Measurements from ENCODE around the gene RAPGEF4.

Gene RAPGEF4

GRCh38 chr2:172860336-172860707 is 124.7 kb downstream of the RAPGEF4 start:
- no peak for DNase-seq (ENCODE audit: low read depth in 2 of 2)

- no peak for DNase-seq (ENCODE audit: low read depth in 2 of 2)
Observed at GRCh38 chr2:172861098-172861497, 125.5 kb downstream of the RAPGEF4 start.

GRCh38 chr2:172861656-172862476 is 126.2 kb downstream of the RAPGEF4 start:
- DNase-seq (ENCODE audit: low read depth in 2 of 2), result no peak

DNA sequence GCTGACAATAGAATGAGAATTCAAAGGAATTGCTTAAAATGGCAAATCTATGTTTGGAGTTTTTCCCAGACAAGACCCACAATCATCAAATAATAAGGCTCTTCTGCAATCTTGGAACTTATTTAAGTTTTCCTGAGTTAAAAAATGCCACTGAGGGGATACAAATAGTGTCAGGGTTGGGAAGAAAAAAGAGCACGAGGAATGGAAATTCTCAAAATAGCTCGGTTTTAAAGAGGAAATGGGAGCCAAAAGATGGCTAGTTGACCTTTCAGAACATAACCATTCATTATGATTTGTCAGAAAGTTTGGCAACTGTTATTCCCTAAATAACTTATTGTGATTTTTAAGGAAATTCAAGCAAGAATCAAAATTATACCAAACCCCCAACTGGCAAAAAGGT is 127.7 kb downstream of the RAPGEF4 start:
- no peak for DNase-seq (ENCODE audit: low read depth in 2 of 2)

- peak in 1 of 2 donors; percentile 24 for DNase-seq (ENCODE audit: low read depth in 2 of 2)
Observed at GRCh38 chr2:172864182-172864581, 128.5 kb downstream of the RAPGEF4 start.

DNA sequence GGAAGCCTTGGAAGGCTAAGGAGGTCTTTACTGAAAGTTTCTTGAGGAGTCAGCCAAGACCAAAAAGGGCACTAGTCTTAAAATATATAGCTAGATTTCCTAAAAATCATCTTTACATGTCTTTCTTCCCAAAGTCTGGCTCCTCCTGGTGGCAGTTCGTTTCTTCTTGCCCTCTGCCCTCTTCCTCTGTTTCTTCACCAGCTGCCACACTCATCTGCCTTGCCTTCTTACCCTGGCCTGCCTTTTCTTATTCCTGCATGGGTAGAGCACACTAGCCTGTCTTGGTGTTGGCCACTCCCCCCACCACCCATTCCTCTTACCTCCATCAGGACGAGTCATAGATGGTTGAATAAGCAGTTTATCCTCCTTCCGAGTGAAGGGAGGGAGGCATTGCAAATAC is 129.8 kb downstream of the RAPGEF4 start:
- DNase-seq (ENCODE audit: low read depth in 2 of 2), result no peak

- no peak for DNase-seq (ENCODE audit: low read depth in 2 of 2)
Observed at GRCh38 chr2:172869861-172870260, 134.2 kb downstream of the RAPGEF4 start.

DNA sequence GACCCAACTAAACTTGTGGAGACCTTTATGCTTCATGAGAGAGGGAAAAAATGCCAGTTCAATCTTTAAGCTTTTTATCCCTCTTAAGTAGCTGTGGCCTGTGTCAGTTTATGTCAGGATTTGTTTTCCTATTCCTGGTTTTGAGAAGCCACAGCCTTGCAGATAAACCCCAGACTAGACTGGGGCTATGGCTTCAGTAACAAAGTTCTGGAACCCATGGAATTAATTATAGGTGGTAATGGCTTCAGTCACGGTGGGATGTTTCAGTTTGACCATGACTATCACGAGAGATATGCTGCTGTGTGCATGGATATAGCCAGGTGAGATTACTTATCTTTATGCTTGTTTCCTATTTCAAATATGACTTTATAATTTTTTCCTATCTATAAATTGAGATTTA is 134.8 kb downstream of the RAPGEF4 start:
- no peak for DNase-seq (ENCODE audit: low read depth in 2 of 2)

DNA sequence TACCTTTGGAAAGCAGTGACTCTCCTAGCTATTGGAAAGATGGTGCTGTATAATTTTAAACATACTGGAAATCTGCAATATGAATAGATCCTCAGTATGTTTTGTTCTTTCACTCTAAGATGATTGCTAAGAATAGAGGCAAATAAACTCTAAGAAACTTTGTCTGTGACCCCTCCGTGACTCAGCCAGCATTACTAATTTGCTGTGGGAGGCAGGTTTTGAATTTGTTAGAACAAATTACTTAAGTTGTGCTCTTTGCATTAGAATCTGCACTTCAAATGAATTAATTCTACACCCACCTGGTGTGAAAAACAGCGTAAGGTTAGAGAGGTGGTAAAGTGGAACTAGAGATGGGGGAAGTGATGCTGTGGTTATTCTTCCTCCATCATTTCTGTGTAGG is 142.2 kb downstream of the RAPGEF4 start:
- DNase-seq (ENCODE audit: low read depth in 2 of 2), result no peak

DNA sequence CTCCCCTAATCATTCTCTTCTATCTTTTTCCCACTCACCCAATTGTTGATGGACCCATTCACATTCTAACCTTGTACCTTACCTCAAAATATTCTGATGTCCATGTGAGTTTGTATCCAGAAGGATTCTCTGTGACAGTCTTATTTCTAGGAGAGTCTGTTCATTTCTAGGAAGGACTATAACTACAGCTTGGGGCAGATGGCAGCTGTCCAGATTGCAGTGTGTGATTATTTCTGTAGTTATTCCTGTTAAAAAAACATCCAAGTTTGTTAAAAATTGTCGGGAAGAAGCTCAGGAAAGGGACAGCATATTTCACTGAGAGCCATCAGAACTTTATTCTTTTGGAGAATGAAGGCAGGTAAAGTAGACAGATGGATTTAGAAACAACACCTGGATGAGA is 142.6 kb downstream of the RAPGEF4 start:
- DNase-seq (ENCODE audit: low read depth in 2 of 2), result no peak

DNA sequence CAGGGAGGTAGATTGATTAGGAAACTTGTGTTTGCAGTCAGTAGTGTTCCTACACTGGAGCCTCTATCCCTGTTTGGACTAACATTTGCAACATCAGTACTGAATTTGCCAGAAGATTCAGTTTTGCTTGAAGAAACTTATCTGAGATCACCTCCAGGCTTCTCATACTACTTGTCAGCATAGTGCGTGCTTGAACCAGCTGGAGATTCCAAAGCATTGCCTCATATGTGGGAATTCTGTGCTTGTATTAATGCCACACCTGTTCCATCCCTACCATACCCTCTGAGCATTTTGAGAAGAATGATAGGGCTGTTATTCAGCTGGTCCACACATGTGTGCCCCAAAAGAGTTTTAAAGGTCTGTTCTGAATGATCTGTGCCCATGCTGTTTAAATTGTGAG is 148.7 kb downstream of the RAPGEF4 start:
- DNase-seq (ENCODE audit: low read depth in 2 of 2), result no peak

DNA sequence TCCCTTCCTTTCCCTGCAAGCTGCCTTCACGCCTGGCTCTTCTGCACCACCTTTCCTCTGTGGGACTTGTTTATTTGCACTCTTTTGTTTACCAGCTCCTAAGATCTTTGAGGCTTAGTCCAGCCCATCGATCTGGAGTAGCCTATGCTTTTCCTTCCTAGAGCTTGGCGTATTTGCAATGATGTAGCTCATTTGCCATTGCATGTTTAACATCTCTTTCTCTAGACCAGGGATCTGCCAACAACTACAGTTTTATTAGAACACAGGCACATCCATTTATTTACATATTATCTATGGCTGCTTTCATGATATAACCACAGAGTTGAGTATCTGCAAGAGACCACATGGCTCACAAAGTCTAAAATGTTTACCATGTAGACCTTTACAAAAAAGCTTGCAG is 150.4 kb downstream of the RAPGEF4 start:
- DNase-seq (ENCODE audit: low read depth in 2 of 2), result no peak

DNA sequence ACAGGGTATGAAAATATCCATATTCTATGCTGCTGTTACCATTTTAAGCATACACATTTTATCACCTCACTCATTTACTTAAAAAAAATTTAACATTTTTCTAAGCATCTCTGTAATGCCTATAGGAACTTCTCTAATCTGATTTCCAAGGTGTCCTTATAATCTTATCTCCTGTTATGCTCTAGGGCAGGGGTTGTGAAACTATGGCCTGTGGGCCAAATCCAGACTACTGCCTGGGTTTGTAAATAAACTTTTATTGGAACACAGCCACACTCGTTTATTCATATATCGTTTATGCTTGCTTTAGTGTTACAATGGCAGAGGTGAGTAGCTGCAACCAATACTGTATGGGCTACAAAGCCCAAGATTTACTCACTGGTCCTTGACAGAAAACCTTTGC is 151.6 kb downstream of the RAPGEF4 start:
- DNase-seq (ENCODE audit: low read depth in 2 of 2), result no peak

DNA sequence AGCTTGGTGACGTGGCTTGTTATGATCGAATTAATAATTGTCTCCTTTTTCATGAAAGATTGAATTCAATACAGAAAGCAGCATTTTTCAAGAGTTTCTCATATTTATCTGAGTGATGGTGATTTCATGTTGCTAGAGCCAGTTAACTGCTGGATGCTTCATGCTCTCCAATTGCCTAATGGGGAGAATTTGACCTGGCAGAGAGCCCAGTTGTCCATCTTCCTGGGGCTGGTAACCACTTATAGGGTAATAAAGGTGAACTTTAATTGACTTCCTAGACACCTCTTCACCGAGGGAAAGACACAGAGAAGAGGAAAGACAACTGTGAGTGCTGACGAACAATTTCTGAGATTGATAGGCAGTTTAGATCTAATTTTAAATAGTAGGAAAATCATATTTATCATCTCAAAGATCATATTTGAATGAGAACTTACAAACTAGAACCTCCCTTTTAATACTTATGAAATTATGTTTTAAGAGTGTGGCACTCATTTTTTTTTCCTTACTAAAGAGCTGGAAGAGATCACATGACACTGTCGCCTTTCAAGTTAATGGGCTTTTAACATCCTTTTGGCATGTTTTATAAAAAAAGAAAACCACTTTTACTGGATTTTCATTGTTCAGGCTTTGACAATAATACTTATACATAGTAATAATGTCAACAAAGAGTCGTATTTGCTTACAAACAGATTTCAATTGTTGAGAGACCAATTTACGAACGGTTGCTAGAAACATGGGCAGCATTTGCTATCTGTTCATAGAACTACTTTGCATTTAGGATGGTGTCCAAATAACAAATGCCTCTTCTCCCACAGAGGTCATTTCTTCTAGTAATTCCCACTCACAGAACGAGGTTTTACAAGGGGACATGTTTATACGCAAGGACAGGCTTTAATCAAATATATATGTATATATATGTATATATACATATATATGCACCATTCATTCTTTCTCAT is 153.3 kb downstream of the RAPGEF4 start:
- no peak for DNase-seq (ENCODE audit: low read depth in 2 of 2)

GRCh38 chr2:172889768-172890430 is 154.3 kb downstream of the RAPGEF4 start:
- DNase-seq (ENCODE audit: low read depth in 2 of 2), result no peak

DNA sequence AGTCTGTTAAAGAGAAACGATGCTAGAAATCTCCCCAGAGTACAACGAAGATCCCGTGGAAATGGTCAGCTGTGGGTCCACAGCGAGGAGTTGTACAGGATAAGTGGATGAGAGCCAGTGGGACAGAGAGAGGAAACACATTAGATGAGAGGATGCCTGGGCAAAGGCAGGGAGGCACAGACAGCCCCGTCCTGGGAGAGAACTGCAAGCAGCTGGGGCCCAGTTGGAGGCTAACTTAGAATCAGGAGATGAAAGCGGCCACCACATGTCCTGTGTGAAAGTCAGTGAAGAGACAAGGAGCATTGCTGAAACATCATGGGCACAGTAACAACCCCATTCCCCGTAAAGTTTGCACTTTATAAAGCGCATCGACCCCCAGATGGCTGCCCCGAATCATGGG is 157.5 kb downstream of the RAPGEF4 start:
- no peak for DNase-seq (ENCODE audit: low read depth in 2 of 2)

- DNase-seq (ENCODE audit: low read depth in 2 of 2), result no peak
Observed at GRCh38 chr2:172893671-172894070, 158.0 kb downstream of the RAPGEF4 start.

DNA sequence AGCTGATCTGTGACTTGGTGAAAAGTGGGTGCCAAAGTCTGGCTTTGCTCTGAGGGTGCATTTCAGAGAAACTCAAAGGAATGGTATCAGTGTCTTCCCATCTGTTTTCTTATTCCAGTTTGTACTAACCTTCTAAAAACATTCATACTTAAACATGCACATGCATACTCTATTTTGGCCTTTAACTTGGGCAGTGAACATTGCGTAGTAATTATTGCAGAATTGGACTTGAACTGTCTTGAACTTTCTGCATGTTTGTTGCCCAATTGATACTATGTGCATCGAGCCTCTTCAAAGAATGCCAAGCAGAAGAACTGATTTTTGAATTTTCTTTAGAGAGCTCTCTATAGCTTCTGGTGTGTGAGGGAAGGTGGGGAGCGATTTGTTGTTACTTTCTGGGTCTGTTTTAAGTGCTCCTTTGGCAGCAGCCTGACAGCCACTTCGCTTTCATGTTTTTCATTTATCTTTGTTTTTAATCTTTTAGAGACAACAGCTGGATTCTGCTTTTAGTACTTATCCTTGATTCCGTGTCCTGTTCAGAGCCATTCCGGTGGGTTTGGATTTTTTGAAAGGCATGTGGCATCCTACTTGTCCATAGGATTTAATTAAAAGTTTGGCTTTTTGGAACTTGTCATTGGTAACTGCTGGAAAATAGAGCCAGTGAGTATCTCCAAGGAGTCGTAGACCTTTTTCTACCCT is 159.2 kb downstream of the RAPGEF4 start:
- no peak for DNase-seq (ENCODE audit: low read depth in 2 of 2)

GRCh38 chr2:172896661-172897081 is 161.0 kb downstream of the RAPGEF4 start:
- DNase-seq (ENCODE audit: low read depth in 2 of 2), result no peak

GRCh38 chr2:172900871-172901270 is 165.2 kb downstream of the RAPGEF4 start:
- no peak for DNase-seq (ENCODE audit: low read depth in 2 of 2)

DNA sequence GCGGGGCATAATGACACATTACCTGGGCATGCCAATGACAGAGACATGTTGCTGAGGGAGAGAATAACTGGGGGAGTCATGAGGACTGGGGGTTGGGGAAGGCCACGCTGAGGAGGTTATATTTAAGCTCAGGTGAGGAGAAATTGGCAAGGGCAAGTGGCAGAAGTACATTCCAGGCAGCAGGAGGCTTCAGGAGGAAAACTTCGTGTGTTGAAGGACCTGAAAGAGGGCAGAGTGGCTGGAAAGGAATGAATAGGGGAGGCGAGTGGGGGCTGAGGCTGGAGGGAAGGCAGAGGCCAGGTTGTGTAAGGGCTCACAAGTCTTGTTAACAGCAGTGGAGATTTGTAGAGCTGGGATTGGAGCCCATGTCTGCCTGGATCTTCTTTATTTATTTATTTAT is 166.3 kb downstream of the RAPGEF4 start:
- DNase-seq (ENCODE audit: low read depth in 2 of 2), result no peak

DNA sequence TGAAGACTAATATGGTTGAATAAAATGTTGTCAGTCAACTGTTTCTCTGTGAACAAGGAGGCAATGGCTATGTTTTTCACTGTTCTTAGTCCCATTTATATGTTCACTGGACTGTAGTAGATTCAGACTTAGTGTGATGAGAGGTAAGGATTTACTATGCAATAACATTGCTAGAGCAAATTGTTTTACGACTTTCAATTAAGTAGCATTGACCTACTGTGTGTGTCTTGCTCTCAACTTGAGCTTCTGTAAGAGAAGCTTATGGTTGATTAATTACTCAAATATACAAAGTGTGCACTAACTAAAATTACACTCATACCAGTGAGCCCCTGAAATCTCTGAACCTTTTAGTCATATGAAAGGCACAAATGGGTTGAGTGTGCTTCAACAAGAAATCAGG is 168.6 kb downstream of the RAPGEF4 start:
- DNase-seq (ENCODE audit: low read depth in 2 of 2), result no peak

Data from stimulated activated CD8-positive, alpha-beta memory T cell treated with anti-CD3 and anti-CD28 coated beads, Interleukin-2, amount 100 ng/mL, for 48 hours (primary cell).